Muscle of leg (tissue), 11 donors: ENCODE data around the gene RAD9A. TPM values are rescaled to one million over a fixed set of nuclear protein-coding genes. Genes with fewer than 3 reads are reported as not detected.

ENCODE experiments used
- DNase-seq: peaks from one replicate; pipeline ENCODE4 v3.0.0; 2013
- H3K27ac ChIP-seq: one replicate; pipeline ENCODE4 v1.5.1; 2013; ENCODE audit warnings: mild to moderate bottlenecking, low read length, control low read depth
- H3K27me3 ChIP-seq: one replicate; pipeline ENCODE4 v1.6.1; 2013; ENCODE audit warnings: low read length; ENCODE audit not compliant: control insufficient read depth, insufficient read depth
- H3K36me3 ChIP-seq: one replicate; pipeline ENCODE4 v1.6.1; 2013; ENCODE audit warnings: low read length; ENCODE audit not compliant: control insufficient read depth, insufficient read depth
- H3K4me1 ChIP-seq: one replicate; pipeline ENCODE4 v1.6.1; 2013; ENCODE audit warnings: low read length; ENCODE audit not compliant: control insufficient read depth, insufficient read depth
- H3K4me3 ChIP-seq: one replicate; pipeline ENCODE4 v1.5.1; 2013; ENCODE audit warnings: low read length, control low read depth
- H3K9me3 ChIP-seq: replicated peaks from 2 replicates; pipeline ENCODE4 v1.6.1; 2013; ENCODE audit warnings: low read depth, low read length; ENCODE audit not compliant: control insufficient read depth
- WGBS: methylation state at CpG from one replicate; pipeline ENCODE4 v1.1.5; 2013; ENCODE audit warnings: missing lambda C conversion rate; ENCODE audit not compliant: insufficient coverage; 5-methylcytosine and 5-hydroxymethylcytosine counted together
- polyA plus RNA-seq, 8 donors: library from polyadenylated mRNA; unstranded; fragments of 120-200 nt; gene quantifications; one replicate each; pipeline versions ENCODE4 v1.2.1 to v1.2.3, GENCODE V29; 2013; ENCODE audit warnings: inconsistent platforms in 1 of 8, low replicate concordance in 1 of 8; ENCODE audit not compliant: insufficient read length in 8 of 8, insufficient read depth in 1 of 8
- total RNA-seq: library from RNA; stranded (reverse); fragments of 120-200 nt; gene quantifications from one replicate; pipeline ENCODE4 v1.2.4, GENCODE V29; 2013

The RAD9A gene
- total and polyA plus RNA-seq, 9 donors: 6.9 to 14.2 (median 11.0) TPM

- Histone ChIP-seq H3K4me1 (peaks cover 77% of the 10 kb centered on the region), H3K27me3 (peaks cover 24% of the 10 kb centered on the region)
- WGBS: 25% methylated on average over 8 of the region's 12 CpGs
Observed at GRCh38 chr11:67369801-67370284, 21.9 kb upstream of the RAD9A start.

GRCh38 chr11:67370351-67371076 lies 21.3 kb upstream of the RAD9A start:
- WGBS: 19% methylated on average over 9 of the region's 14 CpGs
- Histone ChIP-seq H3K4me1 (peaks cover 71% of the 10 kb centered on the region), H3K36me3 (no peaks in the 10 kb centered on the region), H3K4me3 (no peak overlapping the region), H3K9me3 (no peaks in the 10 kb centered on the region), H3K27me3 (peaks cover 28% of the 10 kb centered on the region), H3K27ac (peak overlapping the region; percentile 15)
- DNase-seq: peak; percentile 67

More at GRCh38 chr11:67369801-67370284, 21.9 kb upstream of the RAD9A start:
- no peak overlapping the region for H3K4me3 ChIP-seq
- peaks cover 4% of the 10 kb centered on the region for H3K36me3 ChIP-seq
- peak; percentile 56 for DNase-seq
- H3K9me3 ChIP-seq: no peaks in the 10 kb centered on the region
- peak overlapping the region; percentile 53 for H3K27ac ChIP-seq

GRCh38 chr11:67371189-67371910 lies 20.4 kb upstream of the RAD9A start:
- Histone ChIP-seq H3K9me3 (no peaks in the 10 kb centered on the region), H3K36me3 (no peaks in the 10 kb centered on the region), H3K4me1 (peaks cover 63% of the 10 kb centered on the region), H3K27me3 (peaks cover 36% of the 10 kb centered on the region), H3K4me3 (peak overlapping the region; percentile 35), H3K27ac (no peak overlapping the region)
- no peak for DNase-seq
- WGBS: 57% methylated on average over 7 of the region's 8 CpGs

GRCh38 chr11:67371911-67372320 lies 19.9 kb upstream of the RAD9A start:
- H3K27me3 ChIP-seq: peaks cover 42% of the 10 kb centered on the region
- peak overlapping the region; percentile 58 for H3K27ac ChIP-seq
- peaks cover 57% of the 10 kb centered on the region for H3K4me1 ChIP-seq
- no peaks in the 10 kb centered on the region for H3K36me3 ChIP-seq
- 24% methylated on average over 12 of the region's 16 CpGs for WGBS
- no peak for DNase-seq
- no peaks in the 10 kb centered on the region for H3K9me3 ChIP-seq
- H3K4me3 ChIP-seq: peak overlapping the region; percentile 35

GRCh38 chr11:67372321-67372992 lies 19.3 kb upstream of the RAD9A start:
- Histone ChIP-seq H3K9me3 (no peaks in the 10 kb centered on the region), H3K27ac (peak overlapping the region; percentile 58), H3K27me3 (peaks cover 47% of the 10 kb centered on the region), H3K4me3 (peak overlapping the region; percentile 46), H3K36me3 (no peaks in the 10 kb centered on the region), H3K4me1 (peaks cover 52% of the 10 kb centered on the region)
- WGBS: under 1% methylated on average over 78 of the region's 78 CpGs
- no peak for DNase-seq

- peaks cover 46% of the 10 kb centered on the region for H3K4me1 ChIP-seq
- WGBS: under 1% methylated on average over 64 of the region's 76 CpGs
- no peaks in the 10 kb centered on the region for H3K9me3 ChIP-seq
- H3K4me3 ChIP-seq: peak within 1 kb of the TSS; percentile 46
- H3K36me3 ChIP-seq: no peaks in the 10 kb centered on the region
- peaks cover 49% of the 10 kb centered on the region for H3K27me3 ChIP-seq
- DNase-seq: peak; percentile 85
- H3K27ac ChIP-seq: no peak within 1 kb of the TSS
Observed at GRCh38 chr11:67372993-67373647, 18.7 kb upstream of the RAD9A start, which contains the start of gene CLCF1. Gene CLCF1 (minus strand): TSS chr11:67373598. CDS start chr11:67373539, 59 bp downstream.

- Histone ChIP-seq H3K27me3 (peaks cover 51% of the 10 kb centered on the region), H3K4me1 (peaks cover 42% of the 10 kb centered on the region), H3K36me3 (no peaks in the 10 kb centered on the region), H3K27ac (no peak overlapping the region), H3K4me3 (peak overlapping the region; percentile 44), H3K9me3 (no peaks in the 10 kb centered on the region)
- 6% methylated on average over 30 of the region's 40 CpGs for WGBS
- DNase-seq: peak; percentile 70
Observed at GRCh38 chr11:67373648-67374570, 17.9 kb upstream of the RAD9A start.

GRCh38 chr11:67374571-67375281 lies 17.1 kb upstream of the RAD9A start:
- WGBS: no CpG with 5 or more reads among the region's 9 CpGs
- no peaks in the 10 kb centered on the region for H3K9me3 ChIP-seq
- DNase-seq: no peak
- no peaks in the 10 kb centered on the region for H3K36me3 ChIP-seq
- peaks cover 48% of the 10 kb centered on the region for H3K27me3 ChIP-seq
- no peak overlapping the region for H3K27ac ChIP-seq
- H3K4me1 ChIP-seq: peaks cover 41% of the 10 kb centered on the region
- H3K4me3 ChIP-seq: no peak overlapping the region
